PC-9 (cell line): ENCODE data around the gene SPON1. TPM values are rescaled to one million over a fixed set of nuclear protein-coding genes. Genes with fewer than 3 reads are reported as not detected.

Experiments
- BruUV-seq: library from RNA; stranded (reverse); fragments of 400-500 nt; replicated peaks from 2 replicates; lab custom pipeline; 2021; lab: Mats Ljungman, UMichigan
- CTCF ChIA-PET: fragments of 300-600 bp; sonication (Branson Sonifier 250); formaldehyde crosslinking; loops from one replicate; lab custom pipeline; 2022; ENCODE audit warnings: antibody characterized with exemption; lab: Charles Lee
- POLR2A ChIA-PET: fragments of 300-600 bp; sonication (Branson Sonifier 250); formaldehyde crosslinking; loops from one replicate; lab custom pipeline; 2022; ENCODE audit warnings: antibody characterized with exemption; ENCODE audit not compliant: unreplicated experiment; lab: Charles Lee
- DNase-seq, 2 experiments: peaks; one replicate each; pipeline versions ENCODE4 v3.0.0 to v3.0.0-alpha.2; 2015 to 2022; ENCODE audit warnings: mixed read lengths in 1 of 2
- H2AFZ ChIP-seq: fragments of 200-600 bp; sonication (generic); 2 replicates; pipeline ENCODE4 v1.8.1; 2017; ENCODE audit warnings: antibody characterized with exemption
- H3F3A ChIP-seq: fragments of 200-600 bp; sonication (generic); 2 replicates; pipeline ENCODE4 v1.8.1; 2017; ENCODE audit warnings: antibody characterized with exemption, mild to moderate bottlenecking, low read depth; ENCODE audit not compliant: insufficient read depth
- H3K27ac ChIP-seq: fragments of 200-600 bp; sonication (generic); 2 replicates; pipeline ENCODE4 v1.6.1; 2016; ENCODE audit warnings: mixed run types
- H3K27me3 ChIP-seq: fragments of 200-600 bp; sonication (generic); 2 replicates; pipeline ENCODE4 v1.6.1; 2016; ENCODE audit warnings: low read depth, mixed run types; ENCODE audit not compliant: insufficient read depth
- H3K36me3 ChIP-seq: fragments of 200-600 bp; sonication (generic); 2 replicates; pipeline ENCODE4 v1.6.1; 2016; ENCODE audit warnings: low read depth, mixed run types
- H3K4me1 ChIP-seq: fragments of 200-600 bp; sonication (generic); replicated peaks from 2 replicates; pipeline ENCODE4 v1.6.1; 2016; ENCODE audit warnings: mixed run types; ENCODE audit not compliant: insufficient read depth
- H3K4me2 ChIP-seq: fragments of 200-600 bp; sonication (generic); 2 replicates; pipeline ENCODE4 v1.6.1; 2017; ENCODE audit warnings: mixed run types
- H3K4me3 ChIP-seq: fragments of 200-600 bp; sonication (generic); 2 replicates; pipeline ENCODE4 v1.6.1; 2016; ENCODE audit warnings: mixed run types
- H3K79me2 ChIP-seq: fragments of 200-600 bp; sonication (generic); 2 replicates; pipeline ENCODE4 v1.6.1; 2017; ENCODE audit warnings: low read depth, mixed run types
- H3K9me2 ChIP-seq: fragments of 200-600 bp; sonication (generic); 2 replicates; pipeline ENCODE4 v1.8.1; 2017; ENCODE audit warnings: mild to moderate bottlenecking; ENCODE audit not compliant: insufficient read depth
- H3K9me3 ChIP-seq: fragments of 200-600 bp; sonication (generic); 2 replicates; pipeline ENCODE4 v1.8.1; 2016; ENCODE audit warnings: low read depth; ENCODE audit not compliant: insufficient read depth
- H4K20me1 ChIP-seq: fragments of 200-600 bp; sonication (generic); 2 replicates; pipeline ENCODE4 v1.8.1; 2017; ENCODE audit not compliant: insufficient read depth
- EZH2 ChIP-seq: fragments of 200-600 bp; sonication (generic); IDR thresholded peaks from 2 replicates; pipeline ENCODE4 v1.8.0; 2017; ENCODE audit warnings: antibody characterized with exemption, low read depth
- intact Hi-C: fragments of 100-400 bp; cut with micrococcal nuclease; formaldehyde crosslinking; loops from one replicate; pipeline ENCODE4 v1.10.0; 2022; ENCODE audit not compliant: unreplicated experiment
- total RNA-seq: library from RNA; stranded (reverse); gene quantifications from 2 replicates; pipeline ENCODE4 v1.2.3, GENCODE V29; 2021
- TF ChIP-seq, protein P1 (sequence below): fragments of 200-600 bp; sonication (generic); conservative IDR thresholded peaks from 2 replicates; pipeline ENCODE4 v1.6.1; 2017; ENCODE audit warnings: mixed run types, antibody characterized with exemption, mild to moderate bottlenecking, moderate library complexity

The SPON1 gene
- total RNA-seq, 1 experiment from 2014 or later = 0.70 TPM

DNA sequence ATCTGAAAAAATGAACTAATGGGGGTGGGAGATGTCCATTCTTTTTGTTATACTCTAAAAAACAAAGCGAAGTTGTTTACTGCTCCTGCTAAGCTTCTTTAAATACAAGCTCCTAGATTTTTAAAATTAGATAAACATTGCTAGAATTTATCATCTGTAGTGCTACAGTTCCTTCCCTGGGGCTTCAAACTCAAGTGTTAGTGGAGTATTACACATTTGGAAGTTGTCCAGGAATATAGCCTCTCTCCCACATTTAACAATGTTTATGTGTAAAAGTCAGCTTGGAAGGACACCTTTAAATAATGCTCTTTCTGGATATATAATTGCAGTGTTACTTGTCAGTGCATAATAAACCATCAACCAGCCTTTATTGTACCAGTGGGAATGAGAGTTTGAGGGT, 155.5 kb downstream of the SPON1 start:
- TF ChIP-seq, protein P1, sequence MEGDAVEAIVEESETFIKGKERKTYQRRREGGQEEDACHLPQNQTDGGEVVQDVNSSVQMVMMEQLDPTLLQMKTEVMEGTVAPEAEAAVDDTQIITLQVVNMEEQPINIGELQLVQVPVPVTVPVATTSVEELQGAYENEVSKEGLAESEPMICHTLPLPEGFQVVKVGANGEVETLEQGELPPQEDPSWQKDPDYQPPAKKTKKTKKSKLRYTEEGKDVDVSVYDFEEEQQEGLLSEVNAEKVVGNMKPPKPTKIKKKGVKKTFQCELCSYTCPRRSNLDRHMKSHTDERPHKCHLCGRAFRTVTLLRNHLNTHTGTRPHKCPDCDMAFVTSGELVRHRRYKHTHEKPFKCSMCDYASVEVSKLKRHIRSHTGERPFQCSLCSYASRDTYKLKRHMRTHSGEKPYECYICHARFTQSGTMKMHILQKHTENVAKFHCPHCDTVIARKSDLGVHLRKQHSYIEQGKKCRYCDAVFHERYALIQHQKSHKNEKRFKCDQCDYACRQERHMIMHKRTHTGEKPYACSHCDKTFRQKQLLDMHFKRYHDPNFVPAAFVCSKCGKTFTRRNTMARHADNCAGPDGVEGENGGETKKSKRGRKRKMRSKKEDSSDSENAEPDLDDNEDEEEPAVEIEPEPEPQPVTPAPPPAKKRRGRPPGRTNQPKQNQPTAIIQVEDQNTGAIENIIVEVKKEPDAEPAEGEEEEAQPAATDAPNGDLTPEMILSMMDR = no peak
- TF ChIP-seq EZH2 = no peak
- no peaks in the 10 kb centered on the region for H3F3A ChIP-seq
- DNase-seq = no peak
- H3K79me2 ChIP-seq = no peaks in the 10 kb centered on the region
- H3K4me2 ChIP-seq = no peak overlapping the region
- H4K20me1 ChIP-seq = no peaks in the 10 kb centered on the region
- H3K4me1 ChIP-seq = no peaks in the 10 kb centered on the region
- ChIA-PET CTCF (no interaction called here), POLR2A (no interaction called here)
- BruUV-seq = no TSS peak
- H3K9me3 ChIP-seq = no peaks in the 10 kb centered on the region
- H3K27me3 ChIP-seq = no peaks in the 10 kb centered on the region
- H2AFZ ChIP-seq = no peak overlapping the region
- H3K4me3 ChIP-seq = no peak overlapping the region
- H3K9me2 ChIP-seq = no peaks in the 10 kb centered on the region
- no peak overlapping the region for H3K27ac ChIP-seq
- intact Hi-C loops = no loop called here
- no peaks in the 10 kb centered on the region for H3K36me3 ChIP-seq

DNA sequence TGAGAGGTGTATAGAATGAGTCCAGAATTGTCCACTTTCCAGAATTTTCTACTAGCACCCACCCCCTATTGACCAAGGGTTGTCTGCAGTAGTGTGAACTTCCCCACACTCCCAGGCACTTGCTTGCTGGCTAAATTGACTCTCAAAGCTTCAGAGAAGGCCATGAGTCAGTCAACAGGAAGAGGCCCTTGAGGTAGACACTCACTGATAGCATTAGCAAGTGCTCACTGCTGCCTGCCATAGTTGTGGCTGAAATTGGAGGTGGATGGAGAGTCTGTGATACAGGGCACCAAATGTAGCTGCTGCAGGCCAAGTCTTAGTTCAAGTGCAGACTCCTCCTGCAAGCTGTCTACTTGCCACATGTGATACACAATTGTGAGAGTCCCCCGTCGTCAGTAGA, 156.8 kb downstream of the SPON1 start:
- ChIA-PET POLR2A (no interaction called here), CTCF (no interaction called here)
- no TSS peak for BruUV-seq
- H3F3A ChIP-seq = no peaks in the 10 kb centered on the region
- H3K9me2 ChIP-seq = no peaks in the 10 kb centered on the region
- no peak overlapping the region for H3K4me2 ChIP-seq
- no peaks in the 10 kb centered on the region for H3K4me1 ChIP-seq
- no peak for TF ChIP-seq EZH2
- TF ChIP-seq, protein P1 = no peak
- intact Hi-C loops = no loop called here
- H3K4me3 ChIP-seq = no peak overlapping the region
- DNase-seq = no peak
- no peaks in the 10 kb centered on the region for H3K79me2 ChIP-seq
- H3K27ac ChIP-seq = no peak overlapping the region
- no peaks in the 10 kb centered on the region for H4K20me1 ChIP-seq
- no peaks in the 10 kb centered on the region for H3K9me3 ChIP-seq
- H2AFZ ChIP-seq = no peak overlapping the region
- H3K36me3 ChIP-seq = no peaks in the 10 kb centered on the region
- H3K27me3 ChIP-seq = no peaks in the 10 kb centered on the region

DNA sequence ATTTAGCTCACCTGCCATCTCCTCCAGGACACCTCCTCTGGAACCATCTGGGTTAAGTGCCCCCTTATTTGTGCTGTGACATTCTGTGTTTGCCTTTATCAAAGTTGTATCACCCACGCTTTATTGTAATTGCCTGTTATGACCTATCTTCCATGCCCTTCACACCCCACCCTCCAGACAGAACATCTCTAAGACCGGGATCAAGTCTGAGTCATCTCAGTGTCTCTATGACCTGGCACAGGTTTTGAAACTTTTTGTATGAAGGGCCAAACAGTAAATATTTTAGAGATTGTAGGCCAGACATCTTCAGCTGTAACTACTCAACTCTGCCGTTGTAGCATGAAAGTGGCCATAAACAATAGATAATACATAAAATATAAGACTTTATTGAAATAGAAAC, 161.8 kb downstream of the SPON1 start:
- intact Hi-C loops = no loop called here
- CTCF ChIA-PET = no interaction called here
- Histone ChIP-seq H3K4me2 (no peak overlapping the region), H3K79me2 (no peaks in the 10 kb centered on the region), H2AFZ (no peak overlapping the region), H4K20me1 (no peaks in the 10 kb centered on the region), H3K27ac (no peak overlapping the region), H3K4me3 (no peak overlapping the region), H3F3A (peaks cover 11% of the 10 kb centered on the region; the same call in 1 of the 2 replicates), H3K36me3 (no peaks in the 10 kb centered on the region), H3K9me2 (no peaks in the 10 kb centered on the region), H3K4me1 (peaks cover 6% of the 10 kb centered on the region), H3K9me3 (0 out of 2 replicates have a peak, but pooled peaks cover 6% of the 10 kb centered on the region), H3K27me3 (no peaks in the 10 kb centered on the region)
- TF ChIP-seq, protein P1 = no peak
- TF ChIP-seq EZH2 = no peak
- no peak for DNase-seq
- POLR2A ChIA-PET = no interaction called here
- no TSS peak for BruUV-seq
